ENCODE measurements around the gene NFATC1. TPM values are rescaled to one million over a fixed set of nuclear protein-coding genes. Genes with fewer than 3 reads are reported as not detected.

Gene NFATC1
- total and polyA plus RNA-seq, 2 experiments from 2014 or later, result 7.5 to 9.8 TPM

DNA sequence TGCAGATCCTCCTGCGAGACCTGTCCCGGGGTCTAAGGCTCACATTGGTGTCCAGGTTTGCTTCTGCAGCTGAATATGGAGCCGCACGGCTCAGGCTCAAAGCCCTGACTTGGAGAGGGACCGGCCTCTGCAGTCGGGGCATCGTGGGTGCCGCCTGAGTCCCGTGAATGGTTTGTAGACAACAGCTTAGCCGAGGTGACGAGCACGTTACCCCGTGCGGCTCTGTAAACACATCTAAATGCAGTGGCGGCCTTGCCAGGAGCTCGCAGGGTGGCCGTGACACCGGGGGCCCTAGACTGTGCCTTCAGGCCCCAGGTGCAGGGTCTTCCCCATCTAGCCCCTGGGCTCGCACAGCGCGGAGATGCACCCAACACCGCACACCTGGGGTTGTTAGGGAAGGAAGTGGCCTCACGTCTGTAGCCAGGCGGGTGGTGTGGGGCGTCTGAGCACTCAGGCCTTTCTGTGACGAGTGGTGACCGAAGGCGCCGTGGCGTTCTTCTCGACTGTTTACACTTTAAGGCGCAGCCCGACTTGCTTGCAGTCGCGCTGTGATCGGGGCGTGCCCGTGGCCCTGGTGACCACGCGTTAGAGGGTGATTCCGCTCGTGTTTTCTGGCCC is 91.6 kb downstream of the NFATC1 start:
- 97% methylated on average over 36 to 41 of the region's 42 CpGs for WGBS, 2 experiments (ENCODE audit: low coverage in 1 of 2, low lambda C conversion rate in 2 of 2, missing lambda C conversion rate in 2 of 2)
- Histone ChIP-seq H3K27me3 (replicated peaks; ENCODE audit: insufficient read depth) (no peaks in the 10 kb centered on the region), H3K9me2 (ENCODE audit: insufficient read depth) (no peaks in the 10 kb centered on the region), H3K4me1 (ENCODE audit: insufficient read depth) (peaks cover 13% of the 10 kb centered on the region), H3K4me3 (no peak overlapping the region), H4K20me1 (ENCODE audit: insufficient read depth) (no peaks in the 10 kb centered on the region), H3K79me2 (ENCODE audit: insufficient read depth) (no peaks in the 10 kb centered on the region), H3K27ac (no peak overlapping the region), H3K9me3 (ENCODE audit: low read depth) (no peaks in the 10 kb centered on the region), H3K9ac (no peak overlapping the region), H3K4me2 (ENCODE audit: unreplicated experiment) (no peak overlapping the region), H2AFZ (no peak overlapping the region), H3F3A (ENCODE audit: insufficient read depth) (peaks cover 5% of the 10 kb centered on the region; the same call in 1 of the 2 replicates), H3K36me3 (ENCODE audit: low read depth) (no peaks in the 10 kb centered on the region)
- no peak for DNase-seq
- TF ChIP-seq EZH2 (IDR thresholded peaks at IDR 0.05; ENCODE audit: insufficient read depth, poor library complexity, severe bottlenecking) (no peak), EZH2phosphoT487 (IDR thresholded peaks at IDR 0.05; ENCODE audit: insufficient read depth, low read depth) (no peak)
- in situ Hi-C loops (cut with MboI), result no loop called here

DNA sequence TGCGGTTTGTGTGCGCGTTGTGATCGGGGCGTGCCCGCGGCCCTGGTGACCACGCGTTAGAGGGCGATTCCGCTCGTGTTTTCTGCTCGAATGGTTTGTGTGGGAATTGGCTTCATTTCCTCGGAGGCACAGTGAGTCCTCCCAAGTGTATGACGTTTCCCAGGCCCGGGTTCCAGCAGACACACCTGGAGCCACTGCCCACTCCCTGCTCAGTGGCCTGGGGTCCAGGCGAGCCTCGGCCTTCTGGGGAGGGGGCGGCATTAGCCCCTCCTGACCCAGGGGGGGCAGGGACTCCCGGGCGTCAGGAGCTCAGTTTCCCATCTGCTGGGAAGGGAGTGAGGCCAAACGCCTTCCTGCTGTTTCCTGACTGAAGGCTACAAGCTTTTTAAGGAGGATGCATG is 92.1 kb downstream of the NFATC1 start:
- Histone ChIP-seq H3K9me2 (ENCODE audit: insufficient read depth) (no peaks in the 10 kb centered on the region), H3K4me2 (ENCODE audit: unreplicated experiment) (no peak overlapping the region), H3K79me2 (ENCODE audit: insufficient read depth) (no peaks in the 10 kb centered on the region), H2AFZ (no peak overlapping the region), H3K9me3 (ENCODE audit: low read depth) (no peaks in the 10 kb centered on the region), H3K36me3 (ENCODE audit: low read depth) (no peaks in the 10 kb centered on the region), H4K20me1 (ENCODE audit: insufficient read depth) (no peaks in the 10 kb centered on the region), H3K9ac (no peak overlapping the region), H3F3A (ENCODE audit: insufficient read depth) (peaks cover 5% of the 10 kb centered on the region; the same call in 1 of the 2 replicates), H3K4me1 (ENCODE audit: insufficient read depth) (peaks cover 13% of the 10 kb centered on the region), H3K27ac (no peak overlapping the region), H3K4me3 (no peak overlapping the region), H3K27me3 (replicated peaks; ENCODE audit: insufficient read depth) (no peaks in the 10 kb centered on the region)
- no peak for TF ChIP-seq EZH2 (IDR thresholded peaks at IDR 0.05; ENCODE audit: insufficient read depth, poor library complexity, severe bottlenecking)
- TF ChIP-seq EZH2phosphoT487 (IDR thresholded peaks at IDR 0.05; ENCODE audit: insufficient read depth, low read depth), result no peak
- in situ Hi-C loops (cut with MboI), result no loop called here
- DNase-seq, result no peak
- 82 to 87% methylated on average over 21 to 22 of the region's 22 CpGs for WGBS, 2 experiments (ENCODE audit: low coverage in 1 of 2, low lambda C conversion rate in 2 of 2, missing lambda C conversion rate in 2 of 2)

DNA sequence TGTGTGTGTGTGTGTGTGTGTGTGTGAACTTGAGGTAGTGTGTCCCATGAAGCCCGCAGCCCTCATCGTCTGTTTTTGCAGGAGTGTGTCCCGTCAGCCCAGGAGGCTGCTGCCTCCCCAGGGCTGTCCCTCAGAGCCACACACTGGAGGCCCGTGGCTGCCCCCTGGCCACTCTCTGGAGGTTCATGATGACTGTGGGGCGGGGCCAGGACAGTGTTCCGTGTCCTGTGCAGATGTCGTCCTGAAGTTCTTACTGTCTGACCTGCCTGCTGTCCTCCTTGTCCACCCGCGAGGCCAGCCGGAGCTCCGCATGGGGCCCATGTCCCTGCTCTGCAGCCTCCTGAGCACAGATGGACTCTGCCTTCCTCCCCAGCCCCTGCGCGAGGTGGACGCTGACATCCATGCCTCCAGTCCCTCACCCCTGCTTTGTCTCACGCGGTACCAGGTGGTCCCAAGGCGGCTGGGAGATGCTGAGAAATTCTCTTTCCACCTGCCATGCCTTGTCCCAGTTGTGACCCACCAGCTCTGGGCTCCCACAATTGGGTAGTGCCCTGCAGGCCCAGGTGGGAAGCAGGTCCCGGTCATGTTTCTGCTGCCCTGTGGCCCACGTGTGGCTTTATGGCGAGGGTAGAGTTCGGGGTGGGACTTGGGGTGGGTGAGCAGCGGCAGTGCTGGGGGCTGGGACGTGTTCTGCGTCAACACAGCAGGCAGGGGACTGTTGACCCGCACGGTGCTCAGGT is 92.8 kb downstream of the NFATC1 start:
- Histone ChIP-seq H3K9me2 (ENCODE audit: insufficient read depth) (no peaks in the 10 kb centered on the region), H3K27me3 (replicated peaks; ENCODE audit: insufficient read depth) (no peaks in the 10 kb centered on the region), H3F3A (ENCODE audit: insufficient read depth) (peaks cover 5% of the 10 kb centered on the region; the same call in 1 of the 2 replicates), H3K9ac (no peak overlapping the region), H3K27ac (no peak overlapping the region), H3K36me3 (ENCODE audit: low read depth) (no peaks in the 10 kb centered on the region), H3K9me3 (ENCODE audit: low read depth) (no peaks in the 10 kb centered on the region), H3K4me3 (no peak overlapping the region), H2AFZ (no peak overlapping the region), H3K4me2 (ENCODE audit: unreplicated experiment) (no peak overlapping the region), H3K4me1 (ENCODE audit: insufficient read depth) (peaks cover 13% of the 10 kb centered on the region), H3K79me2 (ENCODE audit: insufficient read depth) (no peaks in the 10 kb centered on the region), H4K20me1 (ENCODE audit: insufficient read depth) (no peaks in the 10 kb centered on the region)
- 90 to 93% methylated on average over 25 to 26 of the region's 26 CpGs for WGBS, 2 experiments (ENCODE audit: low coverage in 1 of 2, low lambda C conversion rate in 2 of 2, missing lambda C conversion rate in 2 of 2)
- no peak for TF ChIP-seq EZH2phosphoT487 (IDR thresholded peaks at IDR 0.05; ENCODE audit: insufficient read depth, low read depth)
- no peak for TF ChIP-seq EZH2 (IDR thresholded peaks at IDR 0.05; ENCODE audit: insufficient read depth, poor library complexity, severe bottlenecking)
- in situ Hi-C loops (cut with MboI), result no loop called here
- DNase-seq, result no peak

DNA sequence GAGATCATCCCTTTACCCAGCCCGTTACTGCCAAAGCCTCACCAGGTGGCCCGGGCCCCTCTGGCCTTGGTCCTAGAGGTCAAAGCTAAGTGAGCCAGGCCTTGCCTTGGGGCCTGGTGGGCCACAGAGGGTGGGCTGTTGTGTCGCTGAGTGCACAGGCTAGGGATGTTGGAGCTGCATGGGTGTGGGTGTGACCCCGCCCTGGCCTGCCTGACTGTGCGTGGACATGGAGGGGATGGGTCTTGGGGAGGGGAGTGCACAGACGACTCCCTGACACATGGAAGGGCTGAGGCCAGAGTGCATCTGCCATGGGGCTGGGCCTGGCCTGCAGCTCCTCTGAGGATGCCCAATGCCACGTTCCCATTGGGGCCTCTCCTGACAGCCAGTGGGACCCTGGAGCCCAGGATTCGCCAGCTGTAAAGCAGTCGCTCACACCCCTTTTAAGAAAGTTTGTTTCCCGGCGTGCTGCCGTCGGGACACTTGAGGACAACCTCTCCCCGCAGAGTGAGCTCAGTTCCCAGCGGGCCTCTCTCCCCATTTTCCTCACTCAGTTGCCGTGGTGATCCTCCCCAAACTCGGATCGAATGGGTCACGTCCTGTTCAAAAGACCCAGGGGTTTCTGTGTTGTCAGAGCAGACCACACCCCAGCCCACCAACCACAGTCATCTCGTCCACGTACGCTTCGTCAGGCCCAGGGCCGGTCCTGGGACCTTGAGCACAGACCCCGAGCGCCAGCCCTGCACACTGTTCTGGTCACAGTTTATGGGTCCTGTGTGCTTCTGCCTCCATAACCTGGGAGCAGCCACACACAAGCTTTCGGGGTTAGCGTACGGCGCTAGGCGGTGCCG is 93.5 kb downstream of the NFATC1 start:
- no peak for DNase-seq
- no peaks in the 10 kb centered on the region for H4K20me1 ChIP-seq (ENCODE audit: insufficient read depth)
- in situ Hi-C loops (cut with MboI), result no loop called here
- no peak overlapping the region for H2AFZ ChIP-seq
- no peaks in the 10 kb centered on the region for H3K9me3 ChIP-seq (ENCODE audit: low read depth)
- no peak overlapping the region for H3K9ac ChIP-seq
- no peak overlapping the region for H3K27ac ChIP-seq
- H3K4me2 ChIP-seq (ENCODE audit: unreplicated experiment), result no peak overlapping the region
- H3K36me3 ChIP-seq (ENCODE audit: low read depth), result no peaks in the 10 kb centered on the region
- 95 to 96% methylated on average over 31 to 32 of the region's 32 CpGs for WGBS, 2 experiments (ENCODE audit: low coverage in 1 of 2, low lambda C conversion rate in 2 of 2, missing lambda C conversion rate in 2 of 2)
- no peak for TF ChIP-seq EZH2phosphoT487 (IDR thresholded peaks at IDR 0.05; ENCODE audit: insufficient read depth, low read depth)
- TF ChIP-seq EZH2 (IDR thresholded peaks at IDR 0.05; ENCODE audit: insufficient read depth, poor library complexity, severe bottlenecking), result no peak
- H3F3A ChIP-seq (ENCODE audit: insufficient read depth), result peaks cover 5% of the 10 kb centered on the region; the same call in 1 of the 2 replicates
- H3K27me3 ChIP-seq (replicated peaks; ENCODE audit: insufficient read depth), result no peaks in the 10 kb centered on the region
- H3K79me2 ChIP-seq (ENCODE audit: insufficient read depth), result no peaks in the 10 kb centered on the region
- no peaks in the 10 kb centered on the region for H3K9me2 ChIP-seq (ENCODE audit: insufficient read depth)
- H3K4me1 ChIP-seq (ENCODE audit: insufficient read depth), result peaks cover 12% of the 10 kb centered on the region
- no peak overlapping the region for H3K4me3 ChIP-seq
